ENCODE measurements around the gene ADAM22.

Gene ADAM22

DNA sequence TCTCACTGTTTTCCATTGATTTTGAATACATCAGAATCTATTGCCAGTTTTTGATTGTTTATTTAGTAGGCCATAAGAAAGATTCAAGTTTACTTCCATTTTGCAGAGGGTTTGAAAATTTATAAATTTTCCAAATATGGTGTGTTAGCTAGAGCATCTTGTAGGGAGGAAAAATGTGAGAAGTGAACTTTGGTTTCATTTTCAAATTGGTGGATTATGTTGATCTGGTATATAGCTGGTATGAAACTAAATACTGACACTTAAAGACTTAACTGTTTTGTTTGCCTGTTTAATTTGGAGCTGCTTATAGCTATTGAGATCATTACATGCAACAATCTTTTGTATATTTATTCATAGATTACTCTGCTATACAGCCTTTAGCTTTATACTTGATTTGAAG lies 108.1 kb downstream of the ADAM22 start:
- no peak for DNase-seq

DNA sequence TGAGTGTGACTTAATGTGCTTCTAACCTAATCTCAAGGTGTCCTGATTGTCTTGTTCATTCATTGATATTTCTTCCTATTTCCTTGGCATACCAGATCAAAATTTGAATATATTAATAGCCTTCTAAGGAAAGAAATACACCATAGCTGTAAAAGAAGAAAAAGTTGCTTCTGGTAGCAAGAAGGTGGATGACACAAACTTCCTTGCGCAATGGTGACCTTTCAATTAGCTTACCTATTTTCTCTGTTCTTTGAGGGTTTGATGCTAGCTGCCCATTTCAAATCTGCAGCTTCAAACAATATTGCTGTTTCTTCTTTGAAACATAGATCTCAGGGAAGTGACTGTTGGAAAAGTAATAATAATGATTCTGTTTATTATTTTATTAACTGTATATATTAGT lies 108.8 kb downstream of the ADAM22 start:
- no peak for DNase-seq

- no peak for DNase-seq
Measured at GRCh38 chr7:88044069-88044468, 110.0 kb downstream of the ADAM22 start.

DNA sequence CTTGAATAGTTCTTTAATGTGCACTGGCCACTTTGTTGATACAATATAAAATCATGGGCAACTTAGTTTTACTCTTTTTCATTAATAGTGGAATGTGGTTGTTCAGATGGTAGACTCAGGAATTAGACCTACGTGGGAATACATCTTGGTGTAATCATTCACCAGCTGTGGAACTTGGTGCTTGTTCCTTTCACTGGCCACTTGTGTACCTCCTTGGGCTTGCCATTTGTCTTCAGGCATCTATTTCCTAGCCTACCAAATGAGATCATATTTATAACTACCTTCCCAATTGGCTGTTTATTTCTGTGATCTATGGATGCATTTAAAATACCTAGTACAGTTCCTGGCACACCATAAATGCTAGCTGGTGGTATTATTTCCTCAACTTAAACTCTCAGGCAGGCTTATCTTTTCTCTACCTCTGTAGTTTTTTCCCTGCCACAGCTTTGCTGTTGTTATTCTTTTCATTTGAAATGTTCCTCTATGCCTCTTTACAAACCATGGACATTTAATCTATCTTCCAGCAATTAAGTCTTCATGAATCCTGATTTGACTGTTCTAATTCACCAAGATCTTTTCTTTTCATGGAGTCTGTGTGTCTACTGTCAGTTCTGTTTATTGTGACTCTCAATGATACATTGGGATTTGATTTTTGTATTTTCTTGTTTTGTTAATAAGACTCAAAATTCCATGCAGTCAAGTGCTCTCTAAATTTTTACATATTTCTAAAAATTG lies 113.0 kb downstream of the ADAM22 start:
- DNase-seq, result no peak

GRCh38 chr7:88057655-88058054 lies 123.6 kb downstream of the ADAM22 start:
- no peak for DNase-seq

DNA sequence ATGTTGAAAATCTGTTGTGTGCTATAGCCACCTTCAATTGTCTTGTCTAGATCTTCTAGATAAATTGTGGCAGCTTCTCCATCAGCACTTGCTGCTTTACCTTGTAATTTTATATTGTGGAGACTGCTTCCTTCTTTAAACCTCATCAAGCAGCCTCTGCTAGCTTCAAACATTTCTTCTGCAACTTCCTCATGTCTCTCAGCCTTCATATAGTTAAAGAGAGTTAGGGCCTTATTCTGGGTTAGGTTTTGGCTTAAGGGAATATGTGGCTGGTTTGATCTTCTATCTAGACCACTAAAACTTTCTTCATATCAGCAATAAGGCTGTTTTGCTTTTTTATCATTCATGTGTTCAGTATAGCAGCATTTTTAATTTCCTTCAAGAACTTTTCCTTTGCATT lies 128.2 kb downstream of the ADAM22 start:
- DNase-seq, result no peak

GRCh38 chr7:88069093-88069492 lies 135.0 kb downstream of the ADAM22 start:
- no peak for DNase-seq

- no peak for DNase-seq
Measured at GRCh38 chr7:88071994-88072714, 138.1 kb downstream of the ADAM22 start.

- DNase-seq, result no peak
Measured at GRCh38 chr7:88072715-88073055, 138.6 kb downstream of the ADAM22 start.

- no peak for DNase-seq
Measured at GRCh38 chr7:88073626-88074025, 139.6 kb downstream of the ADAM22 start.

DNA sequence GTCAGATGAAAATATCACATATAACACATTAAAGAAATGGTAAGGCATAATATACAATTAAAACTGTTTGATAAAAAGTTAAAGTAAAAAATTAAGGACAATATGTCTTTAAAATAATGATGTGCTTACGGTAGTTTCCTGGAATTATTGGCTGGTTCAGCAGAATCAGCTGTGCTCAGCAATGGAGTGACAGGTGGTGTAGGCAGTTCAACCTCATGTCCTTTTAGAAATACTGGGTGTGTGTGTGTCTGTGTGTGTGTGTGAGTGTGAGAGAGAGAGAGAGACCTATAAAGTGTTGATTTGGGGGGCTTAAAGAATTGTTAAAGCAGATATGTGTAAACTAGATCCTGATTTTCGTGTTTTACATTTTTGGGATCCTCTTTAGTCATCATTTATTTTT lies 141.2 kb downstream of the ADAM22 start:
- DNase-seq, result no peak

GRCh38 chr7:88083883-88084282 lies 149.8 kb downstream of the ADAM22 start:
- DNase-seq, result no peak

DNA sequence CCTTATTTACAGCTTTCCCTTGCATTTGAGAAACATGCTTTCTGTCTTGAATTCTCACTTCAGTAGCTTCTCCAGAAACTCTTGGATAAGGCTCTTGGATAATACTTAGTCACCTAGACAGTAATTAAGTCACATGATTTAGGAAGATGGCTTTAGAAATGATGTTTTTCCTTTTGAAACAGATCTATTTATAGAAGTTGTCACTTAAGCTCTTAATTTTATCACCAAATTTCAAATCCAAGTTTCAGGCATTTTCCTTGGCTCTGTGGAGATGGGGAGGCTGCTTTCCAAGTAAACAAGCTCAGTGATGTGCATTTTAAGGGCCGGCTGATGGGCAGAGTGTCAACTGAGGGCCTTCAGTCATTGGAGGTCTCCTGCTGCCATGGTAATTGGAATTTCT lies 155.5 kb downstream of the ADAM22 start:
- no peak for DNase-seq

DNA sequence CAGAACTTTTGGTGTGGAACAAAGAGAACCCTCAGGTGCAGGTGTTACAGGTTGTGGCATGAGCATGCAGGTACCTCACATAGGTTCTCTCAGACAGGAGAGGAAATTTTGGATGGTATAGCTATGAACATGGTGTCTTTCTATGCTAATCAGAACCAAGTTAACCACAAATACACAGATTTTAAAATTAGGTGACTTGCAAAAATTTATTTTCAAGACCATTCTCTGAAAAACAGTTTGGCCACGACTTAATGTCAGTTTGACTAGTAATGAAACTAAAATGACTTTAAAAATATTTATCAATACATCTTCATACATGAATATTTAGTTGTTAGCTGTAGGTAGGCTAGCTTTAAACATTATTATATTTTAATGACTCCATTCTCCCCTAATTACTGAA lies 156.2 kb downstream of the ADAM22 start:
- DNase-seq, result no peak

DNA sequence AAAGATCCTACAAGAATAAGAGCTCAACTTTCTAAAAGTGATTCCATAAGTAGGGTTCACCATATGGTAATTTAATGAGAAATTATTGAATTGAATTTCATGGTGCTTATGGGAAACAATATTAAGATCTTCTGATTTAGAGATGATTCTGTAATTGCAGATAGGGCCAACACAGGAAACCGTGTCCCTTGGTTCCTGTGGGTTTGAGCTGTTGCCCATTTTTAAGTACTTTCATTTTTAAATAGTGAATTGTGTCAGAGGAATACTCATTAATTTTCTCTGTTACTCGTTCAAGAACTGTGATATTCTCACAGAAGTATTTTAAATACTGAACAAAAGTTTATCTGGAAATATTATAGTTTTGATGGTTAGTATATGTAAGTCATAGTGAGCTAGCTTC lies 156.6 kb downstream of the ADAM22 start:
- DNase-seq, result no peak

DNA sequence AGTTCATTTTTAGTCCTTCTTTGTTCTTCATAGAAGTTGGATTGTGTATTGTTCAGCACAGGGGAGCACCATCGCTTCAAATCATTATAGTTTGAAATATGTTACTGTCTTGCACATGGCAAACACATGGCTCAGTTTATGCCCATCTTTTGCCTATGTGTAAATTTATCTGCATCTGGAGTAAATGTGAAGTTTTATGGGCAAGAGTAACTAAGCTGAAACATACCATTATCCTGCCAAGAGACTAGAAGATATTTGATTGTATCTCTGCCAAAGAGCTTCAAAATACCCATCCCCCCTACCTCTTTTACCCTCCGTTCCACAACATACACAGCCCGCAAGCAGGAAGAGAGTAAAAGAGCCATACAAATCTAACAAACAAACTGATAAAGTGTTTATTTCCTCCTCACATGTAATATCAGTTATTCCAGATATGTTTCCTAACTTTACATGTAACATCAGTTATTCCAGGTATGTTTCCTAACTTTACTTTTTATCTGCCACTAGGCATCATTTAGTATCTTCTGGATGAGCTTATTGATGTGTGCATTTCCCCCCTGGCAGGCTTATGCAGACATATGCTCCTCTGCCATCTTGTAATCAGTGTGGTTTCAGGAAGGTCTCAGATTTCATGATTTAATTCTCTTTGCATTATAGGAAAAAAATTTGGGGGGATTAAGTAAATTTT lies 158.1 kb downstream of the ADAM22 start:
- DNase-seq, result no peak

DNA sequence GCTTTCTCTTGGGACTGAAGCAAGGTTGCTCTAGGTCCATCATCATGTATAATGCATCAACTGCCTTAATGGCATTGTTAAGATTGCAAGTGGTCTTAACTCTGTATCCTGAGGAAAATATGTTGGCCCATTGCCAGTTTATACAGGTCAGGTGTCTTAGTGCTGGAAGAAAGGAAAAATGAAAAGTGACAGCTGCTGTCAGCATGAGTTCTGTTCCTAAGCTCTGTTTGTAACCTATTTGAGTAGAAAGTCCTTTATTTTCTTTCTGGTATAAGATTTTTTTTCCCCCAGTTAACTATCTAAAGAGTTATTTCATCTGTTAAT lies 158.6 kb downstream of the ADAM22 start:
- no peak for DNase-seq

DNA sequence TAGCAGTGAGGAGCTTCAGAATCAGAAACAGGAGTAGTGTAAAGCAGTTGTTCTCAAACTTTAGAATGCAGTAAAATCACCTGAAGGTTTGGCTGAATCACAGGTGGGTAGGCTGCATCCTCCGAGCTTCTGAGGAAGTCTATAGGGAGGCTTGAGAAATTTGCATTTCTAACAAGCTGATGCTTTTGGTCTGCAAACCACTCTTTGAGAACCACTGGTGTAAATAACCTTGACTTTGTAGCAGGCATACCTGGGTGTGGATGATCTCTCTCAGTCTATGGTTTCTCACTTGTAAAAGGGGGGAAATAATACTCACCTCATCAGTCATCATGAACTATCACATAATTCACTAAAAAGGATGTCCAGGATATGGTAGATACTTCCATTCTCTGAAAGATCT lies 167.7 kb downstream of the ADAM22 start:
- DNase-seq, result no peak

GRCh38 chr7:88102675-88103074 lies 168.6 kb downstream of the ADAM22 start:
- DNase-seq, result no peak

DNA sequence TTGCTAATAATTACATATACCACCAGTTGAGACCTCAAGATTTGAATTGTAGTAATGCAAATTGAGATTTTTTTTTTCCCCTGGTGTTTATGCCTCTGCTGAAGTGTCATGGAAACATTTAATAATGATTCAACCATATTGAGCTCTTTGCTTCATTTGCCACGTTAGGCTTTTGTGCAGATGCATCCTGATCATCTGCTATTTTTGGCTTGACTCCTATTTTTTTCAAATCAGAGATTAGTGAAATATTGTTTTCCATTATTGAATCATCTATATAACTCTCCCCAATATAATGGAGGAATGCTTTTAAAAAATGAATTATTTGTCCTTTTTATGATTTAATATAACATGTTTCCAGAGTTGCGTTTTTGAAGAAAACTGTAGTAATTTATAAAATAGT lies 170.7 kb downstream of the ADAM22 start:
- no peak for DNase-seq

DNA sequence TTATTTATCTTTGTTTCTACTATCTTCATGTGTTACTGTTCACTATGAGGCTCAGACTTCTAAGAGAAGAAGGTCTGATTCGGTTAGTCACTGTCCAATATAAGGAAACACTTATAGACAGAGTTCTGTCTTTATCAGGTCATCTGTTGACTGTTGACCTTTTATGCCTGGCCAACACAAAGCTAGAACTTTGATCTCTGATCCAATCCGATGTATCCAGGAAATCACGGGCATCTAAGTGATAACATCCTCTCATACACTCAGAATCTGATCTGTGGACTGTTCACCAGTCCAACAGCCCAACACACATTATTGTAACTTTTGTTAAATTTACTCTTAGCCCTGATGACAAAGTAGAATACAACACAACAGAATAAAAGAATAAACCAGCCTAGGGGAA lies 171.2 kb downstream of the ADAM22 start:
- no peak for DNase-seq

DNA sequence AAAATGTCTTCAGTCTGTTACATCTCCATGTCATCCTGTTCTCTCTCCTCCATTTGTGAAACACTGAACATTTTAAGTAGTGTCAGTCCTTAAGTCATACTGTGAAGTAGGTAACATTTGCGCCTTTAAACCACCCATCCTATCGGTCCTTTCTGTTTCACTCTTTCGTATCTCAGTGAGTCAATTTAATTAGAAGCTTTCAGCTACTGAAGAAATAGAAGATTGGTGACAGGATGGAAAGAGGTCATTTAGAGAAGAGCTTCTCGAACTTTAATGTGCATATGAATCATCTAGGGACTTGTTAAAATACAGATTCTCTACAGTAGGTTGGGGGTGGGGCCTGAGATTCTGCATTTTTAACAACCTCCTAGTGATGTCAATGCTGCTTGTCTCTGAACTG lies 172.4 kb downstream of the ADAM22 start:
- no peak for DNase-seq

DNA sequence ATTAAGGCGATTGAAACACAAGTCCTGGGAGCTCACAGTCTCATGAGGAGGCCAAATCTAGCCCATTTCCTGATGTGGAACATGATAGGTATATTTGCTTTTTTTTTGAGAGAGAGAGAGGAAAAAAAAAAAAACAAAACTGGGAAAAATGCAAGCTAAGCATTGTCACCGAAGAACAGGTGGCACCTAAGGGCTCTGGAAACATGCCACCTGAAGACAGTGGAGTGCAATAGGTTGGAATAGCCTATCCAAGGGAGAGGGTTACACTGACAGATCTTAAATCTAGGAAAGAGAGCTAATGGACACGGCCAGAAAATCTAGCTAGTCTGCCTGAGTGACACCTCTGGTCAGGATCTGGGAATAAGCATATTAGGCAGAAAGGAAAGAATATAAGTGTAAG lies 175.6 kb downstream of the ADAM22 start:
- no peak for DNase-seq

DNA sequence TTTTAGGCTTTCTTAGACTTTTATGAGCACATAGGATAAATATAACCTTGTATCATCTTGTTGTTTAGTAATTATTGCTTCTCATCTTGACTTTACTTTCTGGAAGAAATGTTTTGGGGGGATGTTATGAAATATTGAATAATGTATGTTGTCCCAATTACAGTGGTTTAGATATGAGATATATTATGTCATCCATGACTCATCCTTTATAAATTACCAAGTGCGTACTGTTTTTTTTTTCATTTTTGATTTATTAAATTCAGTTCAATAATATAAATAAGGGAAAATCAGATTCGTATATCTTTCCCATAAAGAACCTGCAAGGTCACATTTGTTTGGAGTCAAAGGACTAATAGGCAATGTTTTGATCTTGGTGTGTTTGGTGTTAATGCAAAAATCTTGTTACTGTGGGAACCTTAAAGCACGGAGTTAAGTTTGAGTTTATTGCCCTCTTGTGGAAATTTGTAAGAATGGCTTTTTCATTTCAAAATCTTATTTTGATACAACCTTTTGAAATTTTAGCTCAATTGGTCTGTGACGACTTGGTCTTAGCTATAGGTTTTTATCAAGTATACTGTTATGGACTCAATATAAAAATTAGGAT lies 177.2 kb downstream of the ADAM22 start:
- DNase-seq, result no peak
